ENCODE data around the gene AP5M1.
"Not testable (repeated sequence)": the region's sequence is repeated elsewhere in the genome, so short reads cannot be mapped to it uniquely, and the experiment has no call there.

Gene AP5M1

GRCh38 chr14:57268161-57269069 lies at the start of gene AP5M1, which contains the start of gene EXOC5:
TSS of gene AP5M1 (plus strand) at chr14:57268971. CDS start at chr14:57269315, 344 bp downstream.
TSS of gene EXOC5 (minus strand) at chr14:57268905. CDS start at chr14:57268648, 257 bp downstream.
- Histone ChIP-seq H3K36me3 (ENCODE audit: insufficient read depth, low read length) (no peaks in the 10 kb centered on the region; the same call in 1 of the 2 replicates), H3K4me1 (ENCODE audit: insufficient read depth, low read length) (peaks cover 5% of the 10 kb centered on the region; the same call in 1 of the 2 replicates), H3K9me3 (ENCODE audit: control insufficient read depth, insufficient read depth, low read length) (no peaks in the 10 kb centered on the region), H3K9ac (ENCODE audit: low read depth, low read length) (peak within 1 kb of the TSS; percentile 98)

- Histone ChIP-seq H3K9me3 (ENCODE audit: control insufficient read depth, insufficient read depth, low read length) (no peaks in the 10 kb centered on the region), H3K4me1 (ENCODE audit: insufficient read depth, low read length) (peaks cover 5% of the 10 kb centered on the region; the same call in 1 of the 2 replicates), H3K36me3 (ENCODE audit: insufficient read depth, low read length) (peaks cover 6% of the 10 kb centered on the region), H3K9ac (ENCODE audit: low read depth, low read length) (no peak overlapping the region)
Measured at GRCh38 chr14:57221931-57222330, 46.8 kb upstream of the AP5M1 start.

- Histone ChIP-seq H3K9ac (ENCODE audit: low read depth, low read length) (no peak overlapping the region), H3K9me3 (ENCODE audit: control insufficient read depth, insufficient read depth, low read length) (no peaks in the 10 kb centered on the region), H3K36me3 (ENCODE audit: insufficient read depth, low read length) (no peaks in the 10 kb centered on the region; the same call in 1 of the 2 replicates), H3K4me1 (ENCODE audit: insufficient read depth, low read length) (peaks cover 5% of the 10 kb centered on the region; the same call in 1 of the 2 replicates)
Measured at GRCh38 chr14:57227083-57227482, 41.7 kb upstream of the AP5M1 start.

GRCh38 chr14:57228320-57228719 lies 40.5 kb upstream of the AP5M1 start:
- H3K9me3 ChIP-seq (ENCODE audit: control insufficient read depth, insufficient read depth, low read length); H3K9ac ChIP-seq (ENCODE audit: low read depth, low read length); H3K36me3 ChIP-seq (ENCODE audit: insufficient read depth, low read length); H3K4me1 ChIP-seq (ENCODE audit: insufficient read depth, low read length): not testable (repeated sequence)

GRCh38 chr14:57232006-57232405 lies 36.8 kb upstream of the AP5M1 start:
- Histone ChIP-seq H3K9me3 (ENCODE audit: control insufficient read depth, insufficient read depth, low read length) (no peaks in the 10 kb centered on the region), H3K4me1 (ENCODE audit: insufficient read depth, low read length) (no peaks in the 10 kb centered on the region), H3K36me3 (ENCODE audit: insufficient read depth, low read length) (peaks cover 3% of the 10 kb centered on the region; the same call in 1 of the 2 replicates), H3K9ac (ENCODE audit: low read depth, low read length) (no peak overlapping the region)

- not testable (repeated sequence) for H3K9ac ChIP-seq (ENCODE audit: low read depth, low read length); H3K36me3 ChIP-seq (ENCODE audit: insufficient read depth, low read length); H3K4me1 ChIP-seq (ENCODE audit: insufficient read depth, low read length); H3K9me3 ChIP-seq (ENCODE audit: control insufficient read depth, insufficient read depth, low read length)
Measured at GRCh38 chr14:57240115-57240514, 28.7 kb upstream of the AP5M1 start.

- H3K9ac ChIP-seq (ENCODE audit: low read depth, low read length), result no peak overlapping the region
- no peaks in the 10 kb centered on the region for H3K4me1 ChIP-seq (ENCODE audit: insufficient read depth, low read length)
- no peaks in the 10 kb centered on the region for H3K9me3 ChIP-seq (ENCODE audit: control insufficient read depth, insufficient read depth, low read length)
- H3K36me3 ChIP-seq (ENCODE audit: insufficient read depth, low read length), result 0 out of 2 replicates have a peak, but pooled peaks cover 5% of the 10 kb centered on the region
Measured at GRCh38 chr14:57243320-57243719, 25.5 kb upstream of the AP5M1 start.

- H3K9ac ChIP-seq (ENCODE audit: low read depth, low read length), result no peak overlapping the region
- H3K36me3 ChIP-seq (ENCODE audit: insufficient read depth, low read length), result 0 out of 2 replicates have a peak, but pooled peaks cover 5% of the 10 kb centered on the region
- no peaks in the 10 kb centered on the region for H3K4me1 ChIP-seq (ENCODE audit: insufficient read depth, low read length)
- no peaks in the 10 kb centered on the region for H3K9me3 ChIP-seq (ENCODE audit: control insufficient read depth, insufficient read depth, low read length)
Measured at GRCh38 chr14:57244106-57244505, 24.7 kb upstream of the AP5M1 start.

GRCh38 chr14:57245941-57246340 lies 22.8 kb upstream of the AP5M1 start:
- Histone ChIP-seq H3K4me1 (ENCODE audit: insufficient read depth, low read length) (no peaks in the 10 kb centered on the region), H3K9ac (ENCODE audit: low read depth, low read length) (no peak overlapping the region), H3K36me3 (ENCODE audit: insufficient read depth, low read length) (0 out of 2 replicates have a peak, but pooled peaks cover 5% of the 10 kb centered on the region), H3K9me3 (ENCODE audit: control insufficient read depth, insufficient read depth, low read length) (no peaks in the 10 kb centered on the region)

GRCh38 chr14:57246933-57247657 lies 21.7 kb upstream of the AP5M1 start:
- no peaks in the 10 kb centered on the region for H3K9me3 ChIP-seq (ENCODE audit: control insufficient read depth, insufficient read depth, low read length)
- H3K9ac ChIP-seq (ENCODE audit: low read depth, low read length), result no peak overlapping the region
- no peaks in the 10 kb centered on the region for H3K4me1 ChIP-seq (ENCODE audit: insufficient read depth, low read length)
- 0 out of 2 replicates have a peak, but pooled peaks cover 5% of the 10 kb centered on the region for H3K36me3 ChIP-seq (ENCODE audit: insufficient read depth, low read length)

- Histone ChIP-seq H3K9me3 (ENCODE audit: control insufficient read depth, insufficient read depth, low read length) (no peaks in the 10 kb centered on the region), H3K36me3 (ENCODE audit: insufficient read depth, low read length) (no peaks in the 10 kb centered on the region), H3K9ac (ENCODE audit: low read depth, low read length) (no peak overlapping the region), H3K4me1 (ENCODE audit: insufficient read depth, low read length) (no peaks in the 10 kb centered on the region)
Measured at GRCh38 chr14:57254884-57255283, 13.9 kb upstream of the AP5M1 start.

- H3K9ac ChIP-seq (ENCODE audit: low read depth, low read length); H3K4me1 ChIP-seq (ENCODE audit: insufficient read depth, low read length); H3K9me3 ChIP-seq (ENCODE audit: control insufficient read depth, insufficient read depth, low read length); H3K36me3 ChIP-seq (ENCODE audit: insufficient read depth, low read length): not testable (repeated sequence)
Measured at GRCh38 chr14:57258221-57258620, 10.6 kb upstream of the AP5M1 start.

- H3K9ac ChIP-seq (ENCODE audit: low read depth, low read length), result no peak overlapping the region
- H3K9me3 ChIP-seq (ENCODE audit: control insufficient read depth, insufficient read depth, low read length), result no peaks in the 10 kb centered on the region
- H3K36me3 ChIP-seq (ENCODE audit: insufficient read depth, low read length), result no peaks in the 10 kb centered on the region; the same call in 1 of the 2 replicates
- no peaks in the 10 kb centered on the region for H3K4me1 ChIP-seq (ENCODE audit: insufficient read depth, low read length)
Measured at GRCh38 chr14:57259672-57260071, 9.1 kb upstream of the AP5M1 start.

GRCh38 chr14:57261604-57262003 lies 7.2 kb upstream of the AP5M1 start:
- Histone ChIP-seq H3K9me3 (ENCODE audit: control insufficient read depth, insufficient read depth, low read length) (no peaks in the 10 kb centered on the region), H3K4me1 (ENCODE audit: insufficient read depth, low read length) (no peaks in the 10 kb centered on the region), H3K36me3 (ENCODE audit: insufficient read depth, low read length) (no peaks in the 10 kb centered on the region; the same call in 1 of the 2 replicates), H3K9ac (ENCODE audit: low read depth, low read length) (no peak overlapping the region)
